Uterus (tissue), 4 donors: ENCODE data around the gene GMPPA. TPM values are rescaled to one million over a fixed set of nuclear protein-coding genes. Genes with fewer than 3 reads are reported as not detected.
A peak's percentile ranks its signal among the peaks of the same experiment; 100 is the strongest.

Experiments used
- DNase-seq, 2 donors: peaks; one replicate each; pipeline ENCODE4 v3.0.0-alpha.2; 2019 to 2020
- H3K27ac ChIP-seq, 2 donors: fragments of 200-600 bp; sonication (generic); 1 replicate in 1 of 2; 2 replicates in 1 of 2; pipeline ENCODE4 v1.5.1; 2016 to 2018
- H3K27me3 ChIP-seq, 2 donors: fragments of 200-600 bp; sonication (generic); one replicate each; pipeline ENCODE4 v1.5.1; 2018 to 2019; ENCODE audit warnings: control low read depth in 1 of 2
- H3K36me3 ChIP-seq, 2 donors: fragments of 200-600 bp; sonication (generic); one replicate each; pipeline ENCODE4 v1.5.1; 2019; ENCODE audit warnings: control low read depth in 1 of 2
- H3K4me1 ChIP-seq, 2 donors: fragments of 200-600 bp; sonication (generic); one replicate each; pipeline ENCODE4 v1.5.1; 2018 to 2019; ENCODE audit warnings: control low read depth in 1 of 2
- H3K4me3 ChIP-seq, 2 donors: fragments of 200-600 bp; sonication (generic); 1 replicate in 1 of 2; 2 replicates in 1 of 2; pipeline ENCODE4 v1.5.1; 2018 to 2019; ENCODE audit warnings: mild to moderate bottlenecking in 1 of 2
- H3K9me3 ChIP-seq, 2 donors: fragments of 200-600 bp; sonication (generic); one replicate each; pipeline ENCODE4 v1.5.1; 2019; ENCODE audit warnings: control low read depth in 1 of 2
- POLR2A ChIP-seq, 2 donors: fragments of 450-650 bp; IDR thresholded peaks; one replicate each; pipeline ENCODE4 v1.6.1; 2016; ENCODE audit warnings: antibody characterized with exemption in 2 of 2, mild to moderate bottlenecking in 1 of 2, moderate library complexity in 1 of 2
- intact Hi-C: fragments of 100-400 bp; cut with DNase I; formaldehyde crosslinking; loops from one replicate; pipeline ENCODE4 v1.15.1; 2023; ENCODE audit warnings: low total_unique reads
- total RNA-seq, 4 donors: library from RNA; depleted of rRNA in 3 of 4; stranded (reverse); fragments of >200 nt in 3 of 4; gene quantifications; one replicate each; pipeline versions ENCODE4 v1.1.0 to v1.2.4, GENCODE V29; 2014 to 2023
- TF ChIP-seq, protein P1 (sequence below), 4 experiments: fragments of 200-600 bp in 2 of 4; fragments of 450-650 bp in 2 of 4; sonication (generic) in 2 of 4; IDR thresholded peaks; one replicate each; pipeline ENCODE4 v1.5.1; 2016 to 2019; ENCODE audit warnings: antibody characterized with exemption in 4 of 4, mild to moderate bottlenecking in 2 of 4, moderate library complexity in 1 of 4
- donor health status: DM: yes; HTN: yes; CAD: no.

The GMPPA gene
- total RNA-seq, 4 donors from 2014 or later, result 14.1 to 39.5 (median 27.6) TPM

DNA sequence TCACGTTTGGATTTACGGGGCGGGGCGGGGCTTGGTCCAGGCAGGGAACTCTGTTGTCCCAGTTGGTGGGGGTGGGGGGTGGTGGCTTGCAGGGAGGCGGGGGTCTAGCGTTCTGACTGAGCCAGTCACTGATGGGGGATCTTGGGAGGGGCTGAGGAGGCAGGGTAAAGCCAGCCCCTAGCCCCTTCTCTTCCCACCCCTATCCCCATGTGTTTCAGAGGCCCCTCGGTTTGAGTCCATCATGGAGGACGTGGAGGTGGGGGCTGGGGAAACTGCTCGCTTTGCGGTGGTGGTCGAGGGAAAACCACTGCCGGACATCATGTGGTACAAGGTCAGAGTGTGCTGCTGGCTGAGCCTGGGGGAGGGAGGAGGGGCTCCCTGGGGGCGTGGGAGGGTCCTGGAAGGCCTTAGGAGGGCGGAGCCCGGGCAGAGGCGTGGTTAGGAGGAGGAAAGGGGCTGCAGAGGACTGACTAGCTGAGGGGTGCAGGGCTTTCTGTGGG, 22.0 kb upstream of the GMPPA start:
- peaks cover 0 to 5% of the 10 kb centered on the region in 2 donors for H3K4me1 ChIP-seq
- peak overlapping the region; percentile 64 to 66 for H3K27ac ChIP-seq
- H3K27me3 ChIP-seq, result no peaks in the 10 kb centered on the region
- DNase-seq, result peak; percentile 62 to 66
- intact Hi-C loops, result loop anchor here (5.0 kb wide), 1 partner anchor 51 kb away; no protein-coding TSS in a partner anchor
- H3K9me3 ChIP-seq, result no peaks in the 10 kb centered on the region
- H3K4me3 ChIP-seq, result no peak overlapping the region
- H3K36me3 ChIP-seq, result no peaks in the 10 kb centered on the region
- TF ChIP-seq, protein P1, sequence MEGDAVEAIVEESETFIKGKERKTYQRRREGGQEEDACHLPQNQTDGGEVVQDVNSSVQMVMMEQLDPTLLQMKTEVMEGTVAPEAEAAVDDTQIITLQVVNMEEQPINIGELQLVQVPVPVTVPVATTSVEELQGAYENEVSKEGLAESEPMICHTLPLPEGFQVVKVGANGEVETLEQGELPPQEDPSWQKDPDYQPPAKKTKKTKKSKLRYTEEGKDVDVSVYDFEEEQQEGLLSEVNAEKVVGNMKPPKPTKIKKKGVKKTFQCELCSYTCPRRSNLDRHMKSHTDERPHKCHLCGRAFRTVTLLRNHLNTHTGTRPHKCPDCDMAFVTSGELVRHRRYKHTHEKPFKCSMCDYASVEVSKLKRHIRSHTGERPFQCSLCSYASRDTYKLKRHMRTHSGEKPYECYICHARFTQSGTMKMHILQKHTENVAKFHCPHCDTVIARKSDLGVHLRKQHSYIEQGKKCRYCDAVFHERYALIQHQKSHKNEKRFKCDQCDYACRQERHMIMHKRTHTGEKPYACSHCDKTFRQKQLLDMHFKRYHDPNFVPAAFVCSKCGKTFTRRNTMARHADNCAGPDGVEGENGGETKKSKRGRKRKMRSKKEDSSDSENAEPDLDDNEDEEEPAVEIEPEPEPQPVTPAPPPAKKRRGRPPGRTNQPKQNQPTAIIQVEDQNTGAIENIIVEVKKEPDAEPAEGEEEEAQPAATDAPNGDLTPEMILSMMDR (IDR thresholded peaks at IDR 0.05), result no peak
- no peak for TF ChIP-seq POLR2A (IDR thresholded peaks at IDR 0.05)

DNA sequence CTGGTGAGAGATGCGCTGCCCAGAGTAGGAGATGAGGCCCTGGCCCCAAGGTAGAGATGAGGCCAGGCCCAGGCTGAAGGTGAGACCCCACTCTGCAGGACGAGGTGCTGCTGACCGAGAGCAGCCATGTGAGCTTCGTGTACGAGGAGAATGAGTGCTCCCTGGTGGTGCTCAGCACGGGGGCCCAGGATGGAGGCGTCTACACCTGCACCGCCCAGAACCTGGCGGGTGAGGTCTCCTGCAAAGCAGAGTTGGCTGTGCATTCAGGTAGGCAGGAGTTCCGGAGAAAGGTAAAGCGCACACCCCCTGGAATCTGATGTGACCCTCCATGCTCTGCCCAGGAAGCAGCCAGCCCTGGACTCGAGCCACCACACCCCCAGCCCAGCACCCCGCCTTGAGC, 21.5 kb upstream of the GMPPA start:
- Histone ChIP-seq H3K36me3 (no peaks in the 10 kb centered on the region), H3K4me1 (peaks cover 0 to 5% of the 10 kb centered on the region in 2 donors), H3K9me3 (no peaks in the 10 kb centered on the region), H3K27me3 (no peaks in the 10 kb centered on the region), H3K4me3 (no peak overlapping the region), H3K27ac (no peak overlapping the region)
- intact Hi-C loops, result loop anchor here (5.0 kb wide), 1 partner anchor 50 kb away; no protein-coding TSS in a partner anchor
- TF ChIP-seq POLR2A (IDR thresholded peaks at IDR 0.05), result no peak
- TF ChIP-seq, protein P1 (IDR thresholded peaks at IDR 0.05), result no peak
- DNase-seq, result no peak

DNA sequence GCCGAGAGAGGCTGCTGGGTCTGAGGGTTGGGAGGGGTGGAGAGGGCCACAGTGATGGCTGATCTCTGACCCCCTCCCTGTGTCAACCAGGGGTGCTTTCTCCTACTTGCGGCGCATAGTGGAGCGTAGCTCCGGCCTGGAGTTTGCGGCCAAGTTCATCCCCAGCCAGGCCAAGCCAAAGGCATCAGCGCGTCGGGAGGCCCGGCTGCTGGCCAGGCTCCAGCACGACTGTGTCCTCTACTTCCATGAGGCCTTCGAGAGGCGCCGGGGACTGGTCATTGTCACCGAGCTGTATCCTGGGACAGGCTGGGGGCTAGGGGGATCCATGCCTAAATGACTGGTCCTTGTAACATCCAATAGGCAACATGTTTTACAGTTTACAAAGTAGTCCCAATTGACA, 20.9 kb upstream of the GMPPA start:
- Histone ChIP-seq H3K27ac (no peak overlapping the region), H3K4me1 (peaks cover 0 to 5% of the 10 kb centered on the region in 2 donors), H3K9me3 (no peaks in the 10 kb centered on the region), H3K36me3 (no peaks in the 10 kb centered on the region), H3K27me3 (no peaks in the 10 kb centered on the region), H3K4me3 (no peak overlapping the region)
- DNase-seq, result no peak
- intact Hi-C loops, result loop anchor here (5.0 kb wide), 1 partner anchor 49 kb away; no protein-coding TSS in a partner anchor
- TF ChIP-seq, protein P1 (IDR thresholded peaks at IDR 0.05), result no peak
- TF ChIP-seq POLR2A (IDR thresholded peaks at IDR 0.05), result no peak

DNA sequence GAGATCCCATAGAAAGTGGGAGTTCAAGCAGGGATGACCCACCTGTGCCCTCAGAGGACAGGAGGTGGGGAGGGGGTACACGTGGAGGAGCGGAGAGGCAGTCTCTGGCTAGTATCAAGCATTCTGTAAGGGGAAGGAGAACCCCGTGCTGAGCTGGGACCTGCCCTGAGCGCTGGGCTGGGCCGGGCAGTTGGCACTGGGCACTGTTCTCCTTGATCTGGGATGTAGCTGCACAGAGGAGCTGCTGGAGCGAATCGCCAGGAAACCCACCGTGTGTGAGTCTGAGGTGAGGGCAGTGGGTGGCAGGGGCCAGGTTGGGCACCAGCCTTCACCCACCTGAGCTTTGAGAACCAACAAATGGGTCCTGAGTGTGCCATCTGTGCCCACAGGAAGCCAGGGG, 19.8 kb upstream of the GMPPA start:
- no peaks in the 10 kb centered on the region for H3K36me3 ChIP-seq
- H3K27ac ChIP-seq, result no peak overlapping the region
- no peaks in the 10 kb centered on the region for H3K9me3 ChIP-seq
- peaks cover 0 to 5% of the 10 kb centered on the region in 2 donors for H3K4me1 ChIP-seq
- H3K4me3 ChIP-seq, result no peak overlapping the region
- TF ChIP-seq, protein P1 (IDR thresholded peaks at IDR 0.05), result no peak
- TF ChIP-seq POLR2A (IDR thresholded peaks at IDR 0.05), result no peak
- no peak for DNase-seq
- no peaks in the 10 kb centered on the region for H3K27me3 ChIP-seq
- intact Hi-C loops, result loop anchor here (5.0 kb wide), 1 partner anchor 48 kb away; no protein-coding TSS in a partner anchor

DNA sequence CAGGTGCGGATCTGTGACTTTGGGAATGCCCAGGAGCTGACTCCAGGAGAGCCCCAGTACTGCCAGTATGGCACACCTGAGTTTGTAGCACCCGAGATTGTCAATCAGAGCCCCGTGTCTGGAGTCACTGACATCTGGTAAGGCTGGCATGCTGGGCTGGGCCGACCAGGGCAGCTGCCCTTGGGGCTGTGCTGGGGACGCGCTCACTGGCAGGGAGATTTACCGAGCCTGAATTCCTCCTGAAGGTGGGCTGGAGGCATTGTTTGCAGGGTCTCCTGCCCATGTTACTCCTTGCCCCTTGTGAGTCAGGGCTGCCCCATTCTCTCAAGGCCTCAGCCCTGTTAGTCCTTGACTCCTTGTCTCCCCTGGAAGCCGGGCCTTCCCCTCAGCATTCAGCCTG, 18.7 kb upstream of the GMPPA start:
- intact Hi-C loops, result no loop called here
- H3K4me1 ChIP-seq, result peaks cover 0 to 5% of the 10 kb centered on the region in 2 donors

More for the DNA sequence above, 18.7 kb upstream of the GMPPA start:
- no peak for DNase-seq
- TF ChIP-seq, protein P1 (IDR thresholded peaks at IDR 0.05), result no peak
- TF ChIP-seq POLR2A (IDR thresholded peaks at IDR 0.05), result no peak
- H3K4me3 ChIP-seq, result no peak overlapping the region
- H3K9me3 ChIP-seq, result no peaks in the 10 kb centered on the region
- no peaks in the 10 kb centered on the region for H3K36me3 ChIP-seq
- no peaks in the 10 kb centered on the region for H3K27me3 ChIP-seq
- H3K27ac ChIP-seq, result no peak overlapping the region
